Measurements from ENCODE around the gene PIEZO1. TPM values are rescaled to one million over a fixed set of nuclear protein-coding genes. Genes with fewer than 3 reads are reported as not detected.

Gene PIEZO1
- total and polyA plus RNA-seq, 2 experiments from 2014 or later = 30.4 to 70.1 TPM

DNA sequence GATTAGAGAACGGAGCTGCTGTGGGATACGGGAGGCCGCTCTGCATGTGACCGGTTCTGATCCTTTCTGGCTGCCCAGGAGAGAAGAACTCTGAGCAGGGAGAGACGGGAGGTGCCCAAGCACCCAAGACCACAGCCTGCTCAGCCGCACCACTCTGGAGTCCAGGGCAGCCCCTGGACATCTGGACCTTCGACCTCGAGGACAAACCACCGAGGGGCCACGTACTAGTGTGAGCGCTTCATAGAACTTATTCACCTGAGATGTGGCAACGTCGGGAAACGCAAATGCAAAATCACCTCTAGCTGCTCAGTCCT lies 84.7 kb downstream of the PIEZO1 start:
- H3F3A ChIP-seq (replicated peaks; ENCODE audit: low read depth) = no peaks in the 10 kb centered on the region
- H3K4me3 Mint-ChIP-seq = no peak overlapping the region
- H3K9me2 ChIP-seq (ENCODE audit: insufficient read depth) = no peaks in the 10 kb centered on the region
- DNase-seq (ENCODE audit: low spot score) (no peak), ATAC-seq (no peak)
- peaks cover 14% of the 10 kb centered on the region for H3K79me2 ChIP-seq (replicated peaks; ENCODE audit: insufficient read depth)
- H3K4me1 ChIP-seq (ENCODE audit: insufficient read depth) = no peaks in the 10 kb centered on the region
- no peak overlapping the region for H3K27ac ChIP-seq (ENCODE audit: low read depth)
- H2AFZ ChIP-seq = no peak overlapping the region
- H3K4me3 ChIP-seq = no peak overlapping the region
- TF ChIP-seq, protein P1, sequence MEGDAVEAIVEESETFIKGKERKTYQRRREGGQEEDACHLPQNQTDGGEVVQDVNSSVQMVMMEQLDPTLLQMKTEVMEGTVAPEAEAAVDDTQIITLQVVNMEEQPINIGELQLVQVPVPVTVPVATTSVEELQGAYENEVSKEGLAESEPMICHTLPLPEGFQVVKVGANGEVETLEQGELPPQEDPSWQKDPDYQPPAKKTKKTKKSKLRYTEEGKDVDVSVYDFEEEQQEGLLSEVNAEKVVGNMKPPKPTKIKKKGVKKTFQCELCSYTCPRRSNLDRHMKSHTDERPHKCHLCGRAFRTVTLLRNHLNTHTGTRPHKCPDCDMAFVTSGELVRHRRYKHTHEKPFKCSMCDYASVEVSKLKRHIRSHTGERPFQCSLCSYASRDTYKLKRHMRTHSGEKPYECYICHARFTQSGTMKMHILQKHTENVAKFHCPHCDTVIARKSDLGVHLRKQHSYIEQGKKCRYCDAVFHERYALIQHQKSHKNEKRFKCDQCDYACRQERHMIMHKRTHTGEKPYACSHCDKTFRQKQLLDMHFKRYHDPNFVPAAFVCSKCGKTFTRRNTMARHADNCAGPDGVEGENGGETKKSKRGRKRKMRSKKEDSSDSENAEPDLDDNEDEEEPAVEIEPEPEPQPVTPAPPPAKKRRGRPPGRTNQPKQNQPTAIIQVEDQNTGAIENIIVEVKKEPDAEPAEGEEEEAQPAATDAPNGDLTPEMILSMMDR (conservative IDR thresholded peaks at IDR 0.05; ENCODE audit: low read depth in 2 of 2) = no peak
- TF ChIP-seq STAT1 (IDR thresholded peaks at IDR 0.05; ENCODE audit: unreplicated experiment) (no peak), POLR2AphosphoS5 (IDR thresholded peaks at IDR 0.05; ENCODE audit: low read depth) (no peak), EZH2phosphoT487 (IDR thresholded peaks at IDR 0.05; ENCODE audit: unreplicated experiment) (no peak), ZNF462 (CRISPR knock-in tag; IDR thresholded peaks at IDR 0.05) (no peak)
- TF ChIP-seq, protein P2, sequence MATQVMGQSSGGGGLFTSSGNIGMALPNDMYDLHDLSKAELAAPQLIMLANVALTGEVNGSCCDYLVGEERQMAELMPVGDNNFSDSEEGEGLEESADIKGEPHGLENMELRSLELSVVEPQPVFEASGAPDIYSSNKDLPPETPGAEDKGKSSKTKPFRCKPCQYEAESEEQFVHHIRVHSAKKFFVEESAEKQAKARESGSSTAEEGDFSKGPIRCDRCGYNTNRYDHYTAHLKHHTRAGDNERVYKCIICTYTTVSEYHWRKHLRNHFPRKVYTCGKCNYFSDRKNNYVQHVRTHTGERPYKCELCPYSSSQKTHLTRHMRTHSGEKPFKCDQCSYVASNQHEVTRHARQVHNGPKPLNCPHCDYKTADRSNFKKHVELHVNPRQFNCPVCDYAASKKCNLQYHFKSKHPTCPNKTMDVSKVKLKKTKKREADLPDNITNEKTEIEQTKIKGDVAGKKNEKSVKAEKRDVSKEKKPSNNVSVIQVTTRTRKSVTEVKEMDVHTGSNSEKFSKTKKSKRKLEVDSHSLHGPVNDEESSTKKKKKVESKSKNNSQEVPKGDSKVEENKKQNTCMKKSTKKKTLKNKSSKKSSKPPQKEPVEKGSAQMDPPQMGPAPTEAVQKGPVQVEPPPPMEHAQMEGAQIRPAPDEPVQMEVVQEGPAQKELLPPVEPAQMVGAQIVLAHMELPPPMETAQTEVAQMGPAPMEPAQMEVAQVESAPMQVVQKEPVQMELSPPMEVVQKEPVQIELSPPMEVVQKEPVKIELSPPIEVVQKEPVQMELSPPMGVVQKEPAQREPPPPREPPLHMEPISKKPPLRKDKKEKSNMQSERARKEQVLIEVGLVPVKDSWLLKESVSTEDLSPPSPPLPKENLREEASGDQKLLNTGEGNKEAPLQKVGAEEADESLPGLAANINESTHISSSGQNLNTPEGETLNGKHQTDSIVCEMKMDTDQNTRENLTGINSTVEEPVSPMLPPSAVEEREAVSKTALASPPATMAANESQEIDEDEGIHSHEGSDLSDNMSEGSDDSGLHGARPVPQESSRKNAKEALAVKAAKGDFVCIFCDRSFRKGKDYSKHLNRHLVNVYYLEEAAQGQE (IDR thresholded peaks at IDR 0.05; ENCODE audit: unreplicated experiment) = no peak
- peaks cover 5% of the 10 kb centered on the region; the same call in 1 of the 2 replicates for H4K20me1 ChIP-seq (replicated peaks; ENCODE audit: insufficient read depth)
- H3K36me3 ChIP-seq (ENCODE audit: insufficient read depth) = no peaks in the 10 kb centered on the region
- H3K27ac Mint-ChIP-seq = no peak overlapping the region
- H3K4me1 Mint-ChIP-seq = peaks cover 9% of the 10 kb centered on the region
- no peaks in the 10 kb centered on the region for H3K9me3 Mint-ChIP-seq
- peaks cover 6% of the 10 kb centered on the region for H3K27me3 Mint-ChIP-seq (ENCODE audit: insufficient read depth, low read depth, poor library complexity)
- no peaks in the 10 kb centered on the region for H3K27me3 ChIP-seq (ENCODE audit: insufficient read depth)
- no peak overlapping the region for H3K4me2 ChIP-seq
- H3K36me3 Mint-ChIP-seq (ENCODE audit: low read depth) = no peaks in the 10 kb centered on the region; the same call in 2 of the 3 replicates

All from GM23338 (cell line).